Ishikawa (cell line): ENCODE results near the gene NCK2.

Experiments
- EGR1 ChIP-seq: IDR thresholded peaks from 2 replicates; pipeline ENCODE4 v1.6.1; 2012
- EP300 ChIP-seq: IDR thresholded peaks from 2 replicates; pipeline ENCODE4 v1.6.1; 2012; ENCODE audit warnings: borderline replicate concordance
- FOXM1 ChIP-seq: IDR thresholded peaks from 2 replicates; pipeline ENCODE4 v1.6.1; 2012; ENCODE audit warnings: low read depth, borderline replicate concordance
- NFIC ChIP-seq: IDR thresholded peaks from 2 replicates; pipeline ENCODE4 v1.6.1; 2012
- TAF1 ChIP-seq: IDR thresholded peaks from 2 replicates; pipeline ENCODE4 v1.6.1; 2012; ENCODE audit warnings: low read depth, mild to moderate bottlenecking
- TF ChIP-seq, protein P1 (sequence below): IDR thresholded peaks from 2 replicates; pipeline ENCODE4 v1.6.1; 2012; ENCODE audit warnings: low read depth, mild to moderate bottlenecking

DNA sequence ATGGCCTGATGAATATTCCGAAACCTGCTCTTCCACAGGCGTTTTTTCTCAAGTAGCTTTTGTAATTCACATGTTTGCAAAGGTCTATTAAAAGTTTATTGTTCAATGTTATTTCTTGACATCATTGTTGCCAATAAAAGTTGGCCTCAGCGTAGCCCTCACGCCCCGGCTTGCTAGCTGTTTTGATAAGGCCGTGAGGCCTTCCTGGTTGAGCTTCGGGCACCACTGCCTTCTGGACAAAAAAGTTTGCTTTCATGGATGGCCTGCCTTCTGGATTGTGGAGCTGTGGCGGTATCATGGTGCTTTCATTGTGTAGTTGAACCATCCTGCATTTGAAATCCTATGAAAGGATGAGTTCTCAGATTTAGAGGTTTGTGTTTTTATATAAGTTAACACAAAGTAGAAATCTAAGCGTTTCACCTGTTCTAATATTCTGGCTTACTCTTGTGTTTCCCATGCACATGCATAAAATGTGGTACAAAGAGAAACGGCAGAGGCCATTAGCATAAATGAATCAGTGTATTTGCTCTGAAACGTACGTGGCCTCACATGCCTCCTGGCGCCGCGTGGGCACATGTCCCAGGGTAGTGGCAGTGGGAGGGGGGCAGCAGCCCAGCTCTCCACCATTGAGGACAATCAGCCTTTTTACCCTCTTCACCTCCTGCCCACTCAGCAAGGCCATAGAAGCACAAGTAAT is 134.5 kb downstream of the NCK2 start:
- TF ChIP-seq, protein P1, sequence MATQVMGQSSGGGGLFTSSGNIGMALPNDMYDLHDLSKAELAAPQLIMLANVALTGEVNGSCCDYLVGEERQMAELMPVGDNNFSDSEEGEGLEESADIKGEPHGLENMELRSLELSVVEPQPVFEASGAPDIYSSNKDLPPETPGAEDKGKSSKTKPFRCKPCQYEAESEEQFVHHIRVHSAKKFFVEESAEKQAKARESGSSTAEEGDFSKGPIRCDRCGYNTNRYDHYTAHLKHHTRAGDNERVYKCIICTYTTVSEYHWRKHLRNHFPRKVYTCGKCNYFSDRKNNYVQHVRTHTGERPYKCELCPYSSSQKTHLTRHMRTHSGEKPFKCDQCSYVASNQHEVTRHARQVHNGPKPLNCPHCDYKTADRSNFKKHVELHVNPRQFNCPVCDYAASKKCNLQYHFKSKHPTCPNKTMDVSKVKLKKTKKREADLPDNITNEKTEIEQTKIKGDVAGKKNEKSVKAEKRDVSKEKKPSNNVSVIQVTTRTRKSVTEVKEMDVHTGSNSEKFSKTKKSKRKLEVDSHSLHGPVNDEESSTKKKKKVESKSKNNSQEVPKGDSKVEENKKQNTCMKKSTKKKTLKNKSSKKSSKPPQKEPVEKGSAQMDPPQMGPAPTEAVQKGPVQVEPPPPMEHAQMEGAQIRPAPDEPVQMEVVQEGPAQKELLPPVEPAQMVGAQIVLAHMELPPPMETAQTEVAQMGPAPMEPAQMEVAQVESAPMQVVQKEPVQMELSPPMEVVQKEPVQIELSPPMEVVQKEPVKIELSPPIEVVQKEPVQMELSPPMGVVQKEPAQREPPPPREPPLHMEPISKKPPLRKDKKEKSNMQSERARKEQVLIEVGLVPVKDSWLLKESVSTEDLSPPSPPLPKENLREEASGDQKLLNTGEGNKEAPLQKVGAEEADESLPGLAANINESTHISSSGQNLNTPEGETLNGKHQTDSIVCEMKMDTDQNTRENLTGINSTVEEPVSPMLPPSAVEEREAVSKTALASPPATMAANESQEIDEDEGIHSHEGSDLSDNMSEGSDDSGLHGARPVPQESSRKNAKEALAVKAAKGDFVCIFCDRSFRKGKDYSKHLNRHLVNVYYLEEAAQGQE, result no peak
- TF ChIP-seq EP300 (no peak), EGR1 (no peak), TAF1 (no peak), FOXM1 (no peak), NFIC (no peak)
